HepG2 (cell line): Measurements from ENCODE around the gene CDKL5. TPM values are rescaled to one million over a fixed set of nuclear protein-coding genes. Genes with fewer than 3 reads are reported as not detected.

ENCODE experiments used
- ATAC-seq: fragments of 200-7000 bp; cut with Tn5 transposase; 3 replicates; pipeline ENCODE4 v1.9.1; 2020; ENCODE audit warnings: mild to moderate bottlenecking, moderate library complexity
- BruUV-seq: library from RNA; stranded (reverse); fragments of 400-500 nt; replicated peaks from 2 replicates; lab custom pipeline; 2021; lab: Mats Ljungman, UMichigan
- CTCF ChIA-PET: fragments of 300-600 bp; formaldehyde crosslinking; extraction: SDS; loops from one replicate; lab custom pipeline; 2021; ENCODE audit warnings: low total read pairs, inconsistent platforms, low intra/inter-chr PET ratio; lab: Yijun Ruan, JAX
- POLR2A ChIA-PET: fragments of 350-600 bp; sonication (Branson Sonifier 250); formaldehyde crosslinking; loops from one replicate; lab custom pipeline; 2020; ENCODE audit warnings: antibody characterized with exemption, inconsistent platforms; lab: Yijun Ruan, JAX
- DNase-seq: peaks from one replicate; pipeline ENCODE4 v3.0.0-alpha.2; 2015; ENCODE audit warnings: low spot score
- FAIRE-seq: peaks from 3 replicates; lab custom pipeline; 2011; peaks lifted over from hg19 to GRCh38; lab: Jason Lieb, UNC
- H2AFZ ChIP-seq: one replicate; pipeline ENCODE4 v1.6.1; 2011; ENCODE audit warnings: low read length, inconsistent platforms
- H3K27ac ChIP-seq: fragments of 300-600 bp; 3 replicates; pipeline ENCODE4 v1.8.0; 2011; ENCODE audit warnings: mixed run types, mild to moderate bottlenecking, mixed read lengths, low read length, inconsistent platforms; ENCODE audit not compliant: insufficient read depth; ENCODE audit errors: extremely low read length
- H3K27me3 ChIP-seq, 2 experiments: fragments of 200-600 bp in 1 of 2; 2 replicates in 1 of 2; 3 replicates in 1 of 2; pipeline versions ENCODE4 v1.6.0 to v1.8.0; 2011; ENCODE audit warnings: low read length in 2 of 2, mild to moderate bottlenecking in 2 of 2, moderate library complexity in 2 of 2, inconsistent platforms in 1 of 2; ENCODE audit not compliant: insufficient read depth in 2 of 2, control insufficient read depth in 1 of 2
- H3K36me3 ChIP-seq, 2 experiments: fragments of 200-600 bp in 1 of 2; replicated peaks in 1 of 2; 2 replicates in 1 of 2; 3 replicates in 1 of 2; pipeline versions ENCODE4 v1.5.1 to v1.8.0; 2011; ENCODE audit warnings: low read length in 2 of 2, inconsistent platforms in 1 of 2; ENCODE audit not compliant: insufficient read depth in 2 of 2, control insufficient read depth in 1 of 2
- H3K4me1 ChIP-seq: 2 replicates; pipeline ENCODE4 v1.5.1; 2012; ENCODE audit warnings: low read length, inconsistent platforms; ENCODE audit not compliant: insufficient read depth
- H3K4me2 ChIP-seq: 2 replicates; pipeline ENCODE4 v1.6.0; 2011; ENCODE audit warnings: low read depth, low read length, inconsistent platforms
- H3K4me3 ChIP-seq, 3 experiments: fragments of 200-600 bp in 1 of 3; sonication (generic), shearing (Covaris generic) in 1 of 3; replicated peaks in 1 of 3; 2 replicates each; pipeline ENCODE4 v1.5.1; 2011 to 2016; ENCODE audit warnings: low read length in 3 of 3, inconsistent platforms in 2 of 3, low read depth in 2 of 3, mild to moderate bottlenecking in 2 of 3, control low read depth in 1 of 3, mixed read lengths in 1 of 3; ENCODE audit not compliant: insufficient read depth in 1 of 3
- H3K79me2 ChIP-seq: one replicate; pipeline ENCODE4 v1.6.1; 2011; ENCODE audit warnings: low read length, inconsistent platforms; ENCODE audit not compliant: insufficient read depth
- H3K9ac ChIP-seq: 2 replicates; pipeline ENCODE4 v1.6.0; 2011; ENCODE audit warnings: mild to moderate bottlenecking, low read depth, low read length, inconsistent platforms; ENCODE audit not compliant: insufficient read depth
- H3K9me3 ChIP-seq: 2 replicates; pipeline ENCODE4 v1.5.1; 2012; ENCODE audit warnings: mild to moderate bottlenecking, low read length
- H4K20me1 ChIP-seq: 2 replicates; pipeline ENCODE4 v1.6.0; 2011; ENCODE audit warnings: inconsistent platforms, mild to moderate bottlenecking, low read length, moderate library complexity; ENCODE audit not compliant: insufficient read depth
- DR1 ChIP-seq: sonication (generic); formaldehyde crosslinking; IDR thresholded peaks from 2 replicates; pipeline ENCODE4 v1.8.0; 2021; ENCODE audit warnings: mild to moderate bottlenecking, missing genetic modification reagents, inconsistent platforms
- EHMT2 ChIP-seq: fragments of 200-600 bp; sonication (generic); IDR thresholded peaks from 2 replicates; pipeline ENCODE4 v1.7.0; 2017; ENCODE audit warnings: antibody characterized with exemption, low read depth, low read length, borderline replicate concordance
- FOSL2 ChIP-seq: sonication (generic); formaldehyde crosslinking; IDR thresholded peaks from 2 replicates; pipeline ENCODE4 v1.4.0; 2020; ENCODE audit warnings: missing genetic modification reagents
- KDM5B ChIP-seq: sonication (generic); formaldehyde crosslinking; IDR thresholded peaks from 2 replicates; pipeline ENCODE4 v1.4.0; 2020; ENCODE audit warnings: missing genetic modification reagents, mild to moderate bottlenecking, borderline replicate concordance
- MAFG ChIP-seq: sonication (generic); formaldehyde crosslinking; IDR thresholded peaks from 2 replicates; pipeline ENCODE4 v1.5.1; 2020; ENCODE audit warnings: mild to moderate bottlenecking, missing genetic modification reagents
- MEIS1 ChIP-seq: sonication (generic); formaldehyde crosslinking; IDR thresholded peaks from 2 replicates; pipeline ENCODE4 v1.9.0; 2021; ENCODE audit warnings: mild to moderate bottlenecking, missing genetic modification reagents, moderate library complexity, borderline replicate concordance
- NFE2 ChIP-seq: sonication (generic); formaldehyde crosslinking; IDR thresholded peaks from 2 replicates; pipeline ENCODE4 v1.4.0; 2020; ENCODE audit warnings: missing genetic modification reagents
- SATB2 ChIP-seq: sonication (generic); formaldehyde crosslinking; IDR thresholded peaks from 2 replicates; pipeline ENCODE4 v1.5.0; 2020; ENCODE audit warnings: missing genetic modification reagents
- SP140L ChIP-seq: sonication (generic); formaldehyde crosslinking; IDR thresholded peaks from 2 replicates; pipeline ENCODE4 v1.4.0; 2020; ENCODE audit warnings: missing genetic modification reagents, borderline replicate concordance
- U2AF2 ChIP-seq: fragments of 200-400 bp; formaldehyde crosslinking; IDR thresholded peaks from 2 replicates; pipeline ENCODE4 v1.6.1; 2017; ENCODE audit warnings: low read depth, mild to moderate bottlenecking, low read length
- ZBTB7B ChIP-seq: sonication (generic); formaldehyde crosslinking; IDR thresholded peaks from 2 replicates; pipeline ENCODE4 v1.4.0; 2020; ENCODE audit warnings: missing genetic modification reagents
- ZFP62 ChIP-seq: sonication (generic); formaldehyde crosslinking; IDR thresholded peaks from 2 replicates; pipeline ENCODE4 v1.4.0; 2020; ENCODE audit warnings: missing genetic modification reagents
- ZGPAT ChIP-seq: IDR thresholded peaks from 2 replicates; pipeline ENCODE4 v1.6.1; 2016; ENCODE audit warnings: mild to moderate bottlenecking
- ZKSCAN1 ChIP-seq: fragments of 150-350 bp; IDR thresholded peaks from 2 replicates; pipeline ENCODE4 v1.6.1; 2014; ENCODE audit warnings: low read length
- ZNF607 ChIP-seq: sonication (generic); formaldehyde crosslinking; IDR thresholded peaks from 2 replicates; pipeline ENCODE4 v1.5.1; 2020; ENCODE audit warnings: missing genetic modification reagents, mild to moderate bottlenecking, borderline replicate concordance
- ZNF747 ChIP-seq: sonication (generic); formaldehyde crosslinking; IDR thresholded peaks from 2 replicates; pipeline ENCODE4 v1.8.1; 2023; ENCODE audit warnings: missing genetic modification reagents, mild to moderate bottlenecking, borderline replicate concordance
- WGBS: methylation state at CpG from one replicate; pipeline ENCODE4 v1.1.6; 2017; ENCODE audit warnings: low lambda C conversion rate; 5-methylcytosine and 5-hydroxymethylcytosine counted together
- in situ Hi-C: cut with HindIII; loops from 2 replicates; pipeline ENCODE4 v1.10.0; 2017; ENCODE audit warnings: low pct_unique_long_range_greater_than_20kb; ENCODE audit not compliant: extremely low pct_ligation_motif_present
- intact Hi-C: fragments of 100-400 bp; cut with micrococcal nuclease; formaldehyde crosslinking; loops from one replicate; pipeline ENCODE4 v1.10.0; 2022; ENCODE audit not compliant: unreplicated experiment
- polyA plus RNA-seq, 8 experiments: library from polyadenylated mRNA; depleted of rRNA in 3 of 8; stranded (reverse) in 7 of 8; unstranded in 1 of 8; fragments of >200 nt; fragmentation: Illumina TruSeq in 4 of 8; extraction: Trizol in 4 of 8; gene quantifications; 2 replicates each; pipeline versions ENCODE4 v1.2.1 to v1.2.3, GENCODE V29; 2011 to 2016; ENCODE audit warnings: low read depth in 4 of 8, missing spikeins in 1 of 8, mixed read lengths in 1 of 8; ENCODE audit not compliant: insufficient read depth in 1 of 8
- total RNA-seq, 5 experiments: library from RNA; depleted of rRNA; stranded (reverse); fragments of >200 nt; fragmentation: Illumina TruSeq; extraction: Trizol; gene quantifications; 2 replicates each; pipeline ENCODE4 v1.2.3, GENCODE V29; 2016; ENCODE audit warnings: low read depth in 1 of 5

The CDKL5 gene
- total and polyA plus RNA-seq, 2 of the 13 experiments (the other 11 are each of a cell fraction or from before 2014, with no cell fraction given) = 2.8 to 7.0 TPM

DNA sequence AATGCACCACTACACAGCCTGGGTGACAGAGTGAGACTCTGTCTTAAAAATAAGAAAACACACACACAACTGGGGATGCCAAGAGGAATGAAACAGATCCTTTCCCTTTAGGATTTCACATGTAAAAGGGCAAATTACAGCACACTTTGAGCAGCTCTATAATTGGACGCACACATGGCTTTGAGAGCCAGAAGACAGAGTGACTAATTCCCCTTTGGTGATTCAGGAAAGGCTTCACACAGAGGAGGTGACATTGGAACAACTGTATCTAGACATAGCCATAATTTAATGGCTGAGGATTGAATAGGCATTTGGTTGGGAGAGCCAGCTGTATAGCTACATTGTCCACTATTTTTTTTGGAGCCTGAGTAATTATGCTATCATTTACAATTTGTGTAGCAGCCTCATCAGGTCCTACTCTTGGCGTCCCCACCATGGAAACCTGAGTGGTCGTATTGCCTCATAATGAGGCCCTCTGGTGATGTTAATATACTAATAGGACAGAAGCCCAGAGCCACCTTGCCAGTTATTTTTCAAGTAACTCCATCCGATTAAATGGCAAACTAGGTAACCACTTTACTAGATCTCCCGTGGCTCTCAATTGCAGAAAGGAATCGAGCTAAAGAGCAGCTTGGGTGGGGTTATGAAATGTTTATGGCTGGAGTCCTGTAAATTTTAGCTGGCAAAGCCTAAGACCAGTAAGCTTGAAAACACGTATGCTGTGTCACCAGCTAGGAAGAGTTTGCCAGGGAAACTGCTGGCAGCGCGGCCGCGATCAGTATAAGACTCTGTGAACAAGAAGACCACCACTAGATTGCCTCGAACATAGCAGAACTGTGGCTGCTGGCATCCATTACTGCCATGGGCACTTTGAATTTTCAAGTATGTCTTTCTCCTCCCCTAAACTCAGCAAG is 273.6 kb downstream of the CDKL5 start:
- Histone ChIP-seq H3K9ac (no peak overlapping the region), H3K27ac (no peak overlapping the region), H2AFZ (no peak overlapping the region), H3K36me3 (no peaks in the 10 kb centered on the region), H3K4me3 (no peak overlapping the region), H3K79me2 (no peaks in the 10 kb centered on the region), H3K4me2 (no peak overlapping the region), H4K20me1 (no peaks in the 10 kb centered on the region), H3K4me1 (no peaks in the 10 kb centered on the region), H3K27me3 (no peaks in the 10 kb centered on the region), H3K9me3 (no peaks in the 10 kb centered on the region)
- ATAC-seq (no peak), DNase-seq (no peak), FAIRE-seq (no peak)
- no TSS peak for BruUV-seq
- ChIA-PET POLR2A (no interaction called here), CTCF (no interaction called here)
- intact Hi-C loops = no loop called here
- in situ Hi-C loops = no loop called here
- TF ChIP-seq U2AF2 = no peak
- TF ChIP-seq MEIS1 (CRISPR knock-in tag) = no peak
- TF ChIP-seq EHMT2 = no peak
- TF ChIP-seq FOSL2 (CRISPR knock-in tag) = no peak
- TF ChIP-seq KDM5B = no peak
- no peak for TF ChIP-seq ZNF747 (CRISPR knock-in tag)
- no peak for TF ChIP-seq SATB2 (CRISPR knock-in tag)
- no peak for TF ChIP-seq ZGPAT (CRISPR knock-in tag)
- no peak for TF ChIP-seq ZKSCAN1
- no peak for TF ChIP-seq ZNF607
- no peak for TF ChIP-seq NFE2 (CRISPR knock-in tag)
- no peak for TF ChIP-seq ZBTB7B
- TF ChIP-seq ZFP62 (CRISPR knock-in tag) = no peak
- TF ChIP-seq SP140L (CRISPR knock-in tag) = no peak
- TF ChIP-seq DR1 = no peak
- TF ChIP-seq MAFG (CRISPR knock-in tag) = no peak
- 58% methylated on average over 10 of the region's 12 CpGs for WGBS
